BJ (cell line): ENCODE results near the gene MYZAP. TPM values are rescaled to one million over a fixed set of nuclear protein-coding genes. Genes with fewer than 3 reads are reported as not detected.
A peak's percentile ranks its signal among the peaks of the same experiment; 100 is the strongest.

ENCODE experiments used
- CTCF ChIA-PET: fragments of 350-600 bp; formaldehyde crosslinking; extraction: SDS; loops from one replicate; lab custom pipeline; 2021; ENCODE audit warnings: antibody characterized with exemption, inconsistent platforms; lab: Yijun Ruan, JAX
- POLR2A ChIA-PET: fragments of 300-600 bp; sonication (Branson Sonifier 250); formaldehyde crosslinking; extraction: SDS; loops from one replicate; lab custom pipeline; 2021; ENCODE audit warnings: antibody characterized with exemption; lab: Charles Lee
- DNase-seq: peaks from one replicate; pipeline ENCODE4 v3.0.0-alpha.2; 2011; ENCODE audit warnings: low read depth
- H3K27me3 ChIP-seq: 2 replicates; pipeline ENCODE4 v1.6.0; 2011; ENCODE audit warnings: low read length; ENCODE audit not compliant: control insufficient read depth, insufficient read depth
- H3K36me3 ChIP-seq: 2 replicates; pipeline ENCODE4 v1.5.1; 2011; ENCODE audit warnings: low read length; ENCODE audit not compliant: control insufficient read depth, insufficient read depth
- H3K4me3 ChIP-seq: 2 replicates; pipeline ENCODE4 v1.5.1; 2011; ENCODE audit warnings: low read depth, mild to moderate bottlenecking, control low read depth, low read length
- polyA plus RNA-seq: library from polyadenylated mRNA; depleted of rRNA; stranded (reverse); fragments of >200 nt; gene quantifications from 2 replicates; pipeline ENCODE4 v1.2.3, GENCODE V29; 2011
- TF ChIP-seq, protein P1 (sequence below): IDR thresholded peaks from 2 replicates; pipeline ENCODE4 v1.5.1; 2011; ENCODE audit warnings: low read depth, mild to moderate bottlenecking, control low read depth, inconsistent platforms, low read length, moderate library complexity; ENCODE audit not compliant: insufficient read depth

Gene MYZAP
- polyA plus RNA-seq, 1 experiment = 0.11 TPM

DNA sequence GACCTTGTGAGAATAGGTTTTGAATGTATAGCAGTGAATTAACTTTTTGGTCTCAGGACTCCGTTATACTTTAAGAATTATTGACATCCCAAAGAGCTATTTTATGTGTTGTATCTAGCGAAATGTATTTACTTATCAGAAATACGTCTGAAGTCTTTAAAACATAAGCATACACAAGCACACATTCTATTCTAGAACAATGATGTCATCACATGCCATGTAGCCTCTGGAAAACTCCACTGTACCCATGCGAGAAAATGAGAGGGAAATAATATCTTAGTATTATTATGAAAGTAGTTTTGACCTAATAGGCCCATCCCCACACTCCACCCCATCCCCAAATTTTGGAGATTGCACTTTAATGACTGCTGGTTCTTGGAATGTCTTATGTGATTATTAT lies 116.3 kb downstream of the MYZAP start:
- H3K27me3 ChIP-seq = no peaks in the 10 kb centered on the region
- TF ChIP-seq, protein P1, sequence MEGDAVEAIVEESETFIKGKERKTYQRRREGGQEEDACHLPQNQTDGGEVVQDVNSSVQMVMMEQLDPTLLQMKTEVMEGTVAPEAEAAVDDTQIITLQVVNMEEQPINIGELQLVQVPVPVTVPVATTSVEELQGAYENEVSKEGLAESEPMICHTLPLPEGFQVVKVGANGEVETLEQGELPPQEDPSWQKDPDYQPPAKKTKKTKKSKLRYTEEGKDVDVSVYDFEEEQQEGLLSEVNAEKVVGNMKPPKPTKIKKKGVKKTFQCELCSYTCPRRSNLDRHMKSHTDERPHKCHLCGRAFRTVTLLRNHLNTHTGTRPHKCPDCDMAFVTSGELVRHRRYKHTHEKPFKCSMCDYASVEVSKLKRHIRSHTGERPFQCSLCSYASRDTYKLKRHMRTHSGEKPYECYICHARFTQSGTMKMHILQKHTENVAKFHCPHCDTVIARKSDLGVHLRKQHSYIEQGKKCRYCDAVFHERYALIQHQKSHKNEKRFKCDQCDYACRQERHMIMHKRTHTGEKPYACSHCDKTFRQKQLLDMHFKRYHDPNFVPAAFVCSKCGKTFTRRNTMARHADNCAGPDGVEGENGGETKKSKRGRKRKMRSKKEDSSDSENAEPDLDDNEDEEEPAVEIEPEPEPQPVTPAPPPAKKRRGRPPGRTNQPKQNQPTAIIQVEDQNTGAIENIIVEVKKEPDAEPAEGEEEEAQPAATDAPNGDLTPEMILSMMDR = no peak
- POLR2A ChIA-PET = no interaction called here
- peaks cover 10% of the 10 kb centered on the region for H3K36me3 ChIP-seq
- CTCF ChIA-PET = interaction anchor here (1.4 to 1.8 kb wide), 4 partner anchors 13 to 149 kb away, joined by 4 to 15 read pairs (median 4); no protein-coding TSS in a partner anchor
- peak overlapping the region; percentile 82; the same call in 1 of the 2 replicates for H3K4me3 ChIP-seq
- DNase-seq = no peak

DNA sequence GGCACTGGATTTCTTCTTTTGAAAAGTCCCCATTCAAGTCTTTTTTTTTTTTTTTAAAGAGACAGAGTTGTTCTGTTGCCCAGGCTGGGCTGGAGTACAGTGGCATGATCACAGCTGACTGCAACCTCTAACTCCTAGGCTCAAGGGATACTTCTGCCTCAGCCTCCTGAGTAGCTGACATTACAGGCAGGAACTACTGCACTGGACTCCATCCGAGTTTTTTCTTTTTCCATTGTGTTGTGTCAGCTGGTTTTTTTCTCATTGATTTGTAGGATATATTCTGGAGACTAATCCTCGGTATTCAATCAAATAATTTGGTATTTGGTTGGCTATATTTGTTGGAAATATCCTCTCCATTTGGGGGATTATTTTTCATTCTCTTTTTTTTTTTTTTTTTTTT lies 126.6 kb downstream of the MYZAP start:
- ChIA-PET CTCF (interaction anchor here (1.2 kb wide), 1 partner anchor 15 kb away, joined by 5 read pairs; no protein-coding TSS in a partner anchor), POLR2A (interaction anchor here (0.6 kb wide), 1 partner anchor 1836 kb away, joined by 5 read pairs; no protein-coding TSS in a partner anchor)
- TF ChIP-seq, protein P1 = no peak
- H3K27me3 ChIP-seq = no peaks in the 10 kb centered on the region
- peaks cover 3% of the 10 kb centered on the region; the same call in 1 of the 2 replicates for H3K36me3 ChIP-seq
- DNase-seq = no peak
- no peak overlapping the region for H3K4me3 ChIP-seq

DNA sequence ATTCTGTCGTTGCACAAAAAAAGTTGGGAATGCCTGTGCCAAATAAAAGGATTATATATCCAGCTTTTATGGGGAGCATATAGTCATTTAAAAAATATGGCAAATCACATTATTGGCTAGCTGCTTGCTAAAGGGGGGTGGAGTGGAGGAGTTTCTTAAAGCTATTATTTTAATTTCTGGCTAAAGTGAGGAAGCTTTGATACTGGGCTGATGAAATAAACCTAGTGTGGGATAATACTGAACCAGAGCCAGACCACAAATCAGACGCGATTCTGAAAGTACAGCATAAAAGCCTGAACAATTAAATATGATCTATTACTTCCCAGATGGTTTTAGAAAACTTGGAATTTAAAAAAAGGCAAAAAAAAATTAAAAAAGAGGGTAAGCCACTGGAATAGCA lies 129.2 kb downstream of the MYZAP start:
- POLR2A ChIA-PET = no interaction called here
- Histone ChIP-seq H3K36me3 (peaks cover 1% of the 10 kb centered on the region; the same call in 1 of the 2 replicates), H3K4me3 (no peak overlapping the region), H3K27me3 (no peaks in the 10 kb centered on the region)
- TF ChIP-seq, protein P1 = no peak
- DNase-seq = no peak
- CTCF ChIA-PET = interaction anchor here (0.6 to 5.0 kb wide), 5 partner anchors 11 to 350 kb away, joined by 3 to 28 read pairs (median 3); no protein-coding TSS in a partner anchor

DNA sequence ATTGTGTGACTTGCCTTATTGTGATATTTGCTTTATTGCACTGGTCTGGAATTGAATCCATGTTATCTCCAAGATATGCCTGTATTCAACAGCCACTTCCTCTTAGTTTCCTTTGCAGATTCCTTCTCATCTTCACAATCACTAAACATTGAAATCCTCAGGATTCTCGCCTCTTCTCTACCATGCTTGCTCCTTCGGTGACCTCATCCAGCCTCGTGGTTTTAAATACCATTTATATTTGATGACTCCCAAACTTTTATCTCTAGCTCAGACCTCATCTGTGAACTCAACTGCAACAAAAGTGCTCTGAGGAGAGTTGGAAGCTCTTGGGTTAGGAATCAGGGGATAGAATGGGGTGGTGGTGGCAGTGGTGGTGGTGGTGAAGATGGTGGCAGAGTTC lies 134.7 kb downstream of the MYZAP start:
- Histone ChIP-seq H3K4me3 (no peak overlapping the region), H3K27me3 (no peaks in the 10 kb centered on the region), H3K36me3 (no peaks in the 10 kb centered on the region)
- ChIA-PET CTCF (interaction anchor here (12.5 kb wide), 1 partner anchor 21 kb away, joined by 155 read pairs; no protein-coding TSS in a partner anchor), POLR2A (no interaction called here)
- DNase-seq = no peak
- TF ChIP-seq, protein P1 = no peak

DNA sequence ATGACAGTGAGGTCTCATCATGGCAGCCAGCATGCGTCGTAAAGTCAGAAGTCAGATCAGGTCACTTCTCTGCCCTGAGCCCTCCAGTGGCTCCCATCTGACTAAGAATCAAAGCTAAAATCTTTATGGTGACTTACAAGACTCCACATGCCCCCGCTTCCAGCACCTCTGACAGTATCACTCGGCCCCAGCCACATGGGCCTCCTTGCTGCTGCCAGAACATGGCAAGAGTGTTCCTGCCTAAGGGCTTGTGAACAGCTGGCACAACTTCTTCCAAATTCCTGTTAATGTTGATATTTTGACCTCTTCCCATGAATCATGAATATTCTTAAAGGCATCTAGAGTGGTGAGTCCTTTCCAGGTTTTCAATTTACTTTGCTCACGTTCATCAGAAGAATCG lies 135.3 kb downstream of the MYZAP start:
- CTCF ChIA-PET = interaction anchor here (1.2 to 12.5 kb wide), 3 partner anchors 21 to 455 kb away, joined by 3 to 155 read pairs (median 3); no protein-coding TSS in a partner anchor
- POLR2A ChIA-PET = no interaction called here
- no peaks in the 10 kb centered on the region for H3K36me3 ChIP-seq
- no peak overlapping the region for H3K4me3 ChIP-seq
- H3K27me3 ChIP-seq = no peaks in the 10 kb centered on the region
- TF ChIP-seq, protein P1 = no peak
- no peak for DNase-seq
